H9 (cell line): ENCODE results near the gene MRLN. TPM values are rescaled to one million over a fixed set of nuclear protein-coding genes. Genes with fewer than 3 reads are reported as not detected.

Source experiments
- DNase-seq: peaks from one replicate; pipeline ENCODE4 v3.0.0-alpha.2; 2017
- H2AFZ ChIP-seq: one replicate; pipeline ENCODE4 v1.6.1; 2013; ENCODE audit warnings: mild to moderate bottlenecking, low read length, control low read depth, moderate library complexity
- H2AK5ac ChIP-seq: 2 replicates; pipeline ENCODE4 v1.6.1; 2013; ENCODE audit warnings: low read length, control low read depth, mixed read lengths; ENCODE audit not compliant: insufficient read length
- H2BK120ac ChIP-seq: one replicate; pipeline ENCODE4 v1.6.1; 2013; ENCODE audit warnings: low read depth, mild to moderate bottlenecking, low read length, control low read depth, inconsistent platforms; ENCODE audit not compliant: poor library complexity, severe bottlenecking
- H2BK12ac ChIP-seq: 2 replicates; pipeline ENCODE4 v1.6.1; 2013; ENCODE audit warnings: low read length, control low read depth, mixed read lengths, low read depth; ENCODE audit not compliant: insufficient read length
- H2BK15ac ChIP-seq: 2 replicates; pipeline ENCODE4 v1.6.1; 2013; ENCODE audit warnings: low read depth, low read length, control low read depth
- H2BK20ac ChIP-seq: one replicate; pipeline ENCODE4 v1.6.1; 2013; ENCODE audit warnings: low read depth, mild to moderate bottlenecking, low read length, control low read depth, inconsistent platforms; ENCODE audit not compliant: poor library complexity, severe bottlenecking
- H2BK5ac ChIP-seq: 2 replicates; pipeline ENCODE4 v1.6.1; 2013; ENCODE audit warnings: low read length, control low read depth, mixed read lengths; ENCODE audit not compliant: insufficient read length
- H3K14ac ChIP-seq: 2 replicates; pipeline ENCODE4 v1.6.1; 2013; ENCODE audit warnings: low read length, control low read depth; ENCODE audit not compliant: insufficient read depth
- H3K18ac ChIP-seq: 2 replicates; pipeline ENCODE4 v1.6.1; 2013; ENCODE audit warnings: low read depth, mild to moderate bottlenecking, mixed read lengths, low read length, control low read depth; ENCODE audit not compliant: insufficient read length
- H3K23ac ChIP-seq: 2 replicates; pipeline ENCODE4 v1.6.1; 2013; ENCODE audit warnings: low read length, control low read depth, mixed read lengths, low read depth; ENCODE audit not compliant: insufficient read length
- H3K23me2 ChIP-seq: 2 replicates; pipeline ENCODE4 v1.6.1; 2013; ENCODE audit warnings: low read depth, mild to moderate bottlenecking, mixed read lengths, low read length, control low read depth; ENCODE audit not compliant: insufficient read length, poor library complexity, severe bottlenecking
- H3K27ac ChIP-seq: 2 replicates; pipeline ENCODE4 v1.5.1; 2013; ENCODE audit warnings: low read length, control low read depth, mixed read lengths, low read depth; ENCODE audit not compliant: insufficient read length
- H3K27me3 ChIP-seq: 2 replicates; pipeline ENCODE4 v1.6.1; 2013; ENCODE audit warnings: low read length, control low read depth, inconsistent platforms; ENCODE audit not compliant: insufficient read depth
- H3K4ac ChIP-seq: 2 replicates; pipeline ENCODE4 v1.6.1; 2013; ENCODE audit warnings: low read depth, mild to moderate bottlenecking, control low read depth, inconsistent platforms, low read length, moderate library complexity
- H3K4me1 ChIP-seq: 2 replicates; pipeline ENCODE4 v1.6.1; 2013; ENCODE audit warnings: low read length, control low read depth, inconsistent platforms; ENCODE audit not compliant: insufficient read depth
- H3K4me2 ChIP-seq: 2 replicates; pipeline ENCODE4 v1.6.1; 2013; ENCODE audit warnings: low read length, control low read depth, mixed read lengths; ENCODE audit not compliant: insufficient read length, insufficient read depth
- H3K56ac ChIP-seq: 2 replicates; pipeline ENCODE4 v1.6.1; 2013; ENCODE audit warnings: low read depth, mild to moderate bottlenecking, mixed read lengths, low read length, control low read depth; ENCODE audit not compliant: insufficient read length
- H3K79me1 ChIP-seq: 2 replicates; pipeline ENCODE4 v1.6.1; 2013; ENCODE audit warnings: low read depth, mild to moderate bottlenecking, moderate library complexity, low read length, control low read depth, inconsistent platforms; ENCODE audit not compliant: insufficient read depth, poor library complexity, severe bottlenecking
- H3K79me2 ChIP-seq: 2 replicates; pipeline ENCODE4 v1.6.1; 2013; ENCODE audit warnings: low read length, control low read depth, inconsistent platforms; ENCODE audit not compliant: insufficient read depth
- H3K9ac ChIP-seq: 2 replicates; pipeline ENCODE4 v1.6.1; 2013; ENCODE audit warnings: low read length, control low read depth, mixed read lengths; ENCODE audit not compliant: insufficient read length; ENCODE audit errors: extremely low read depth
- H3K9me3 ChIP-seq: one replicate; pipeline ENCODE4 v1.6.1; 2013; ENCODE audit warnings: low read depth, low read length, inconsistent platforms; ENCODE audit not compliant: control insufficient read depth
- H3T11ph ChIP-seq: one replicate; pipeline ENCODE4 v1.6.1; 2013; ENCODE audit warnings: mild to moderate bottlenecking, low read length, control low read depth, inconsistent platforms
- H4K20me1 ChIP-seq: one replicate; pipeline ENCODE4 v1.6.1; 2013; ENCODE audit not compliant: control insufficient read depth, insufficient read length, insufficient read depth
- H4K5ac ChIP-seq: 2 replicates; pipeline ENCODE4 v1.6.1; 2013; ENCODE audit warnings: low read depth, mild to moderate bottlenecking, mixed read lengths, low read length, control low read depth; ENCODE audit not compliant: insufficient read length
- H4K8ac ChIP-seq: replicated peaks from 2 replicates; pipeline ENCODE4 v1.6.1; 2013; ENCODE audit warnings: low read length, control low read depth, mixed read lengths, low read depth; ENCODE audit not compliant: insufficient read length
- H4K91ac ChIP-seq: 2 replicates; pipeline ENCODE4 v1.6.1; 2013; ENCODE audit warnings: low read depth, mild to moderate bottlenecking, moderate library complexity, mixed read lengths, low read length, control low read depth; ENCODE audit not compliant: insufficient read length
- H3K27ac Mint-ChIP-seq, 3 experiments: 2 replicates in 2 of 3; 3 replicates in 1 of 3; pipeline ENCODE4 v1.8.0; 2020 to 2021; ENCODE audit warnings: mixed read lengths in 3 of 3, mild to moderate bottlenecking in 1 of 3, moderate library complexity in 1 of 3
- H3K27me3 Mint-ChIP-seq: 2 replicates; pipeline ENCODE4 v1.8.0; 2021; ENCODE audit warnings: low read depth, mild to moderate bottlenecking, moderate library complexity, mixed read lengths
- H3K36me3 Mint-ChIP-seq, 3 experiments: 2 replicates in 2 of 3; 3 replicates in 1 of 3; pipeline ENCODE4 v1.8.0; 2020 to 2021; ENCODE audit warnings: low read depth in 3 of 3, mixed read lengths in 3 of 3; ENCODE audit not compliant: insufficient read depth in 1 of 3
- H3K4me1 Mint-ChIP-seq, 2 experiments: 2 replicates each; pipeline ENCODE4 v1.8.0; 2020; ENCODE audit warnings: mixed read lengths in 2 of 2
- H3K4me3 Mint-ChIP-seq, 2 experiments: 2 replicates in 1 of 2; 3 replicates in 1 of 2; pipeline ENCODE4 v1.8.0; 2020 to 2021; ENCODE audit warnings: mild to moderate bottlenecking in 2 of 2, mixed read lengths in 2 of 2, moderate library complexity in 1 of 2
- H3K9me3 Mint-ChIP-seq, 2 experiments: 2 replicates in 1 of 2; 3 replicates in 1 of 2; pipeline ENCODE4 v1.8.0; 2020; ENCODE audit warnings: mild to moderate bottlenecking in 2 of 2, mixed read lengths in 2 of 2, moderate library complexity in 1 of 2
- CTCF ChIP-seq: fragments of 200-600 bp; sonication (generic); conservative IDR thresholded peaks from 3 replicates; pipeline ENCODE4 v1.8.0; 2021; ENCODE audit warnings: antibody characterized with exemption, mild to moderate bottlenecking
- WGBS: extraction: QIAGEN DNeasy Blood & Tissue Kit; methylation state at CpG from one replicate; pipeline ENCODE4 v1.1.7; 2013; ENCODE audit warnings: missing lambda C conversion rate, low lambda C conversion rate, mixed read lengths; ENCODE audit not compliant: insufficient read length; ENCODE audit errors: extremely low coverage; 5-methylcytosine and 5-hydroxymethylcytosine counted together
- total RNA-seq: library from RNA; stranded (reverse); gene quantifications from 2 replicates; pipeline ENCODE4 v1.2.1, GENCODE V29; 2021

MRLN gene
- total RNA-seq, 1 experiment from 2014 or later: not detected

- no peak for DNase-seq
- peak overlapping the region in 1 of 3 experiments; percentile 1; a peak in 2 of 7 replicates for H3K27ac Mint-ChIP-seq
Measured at GRCh38 chr10:59762505-59762904, 9.2 kb upstream of the MRLN start.

More at GRCh38 chr10:59762505-59762904, 9.2 kb upstream of the MRLN start:
- H3K23me2 ChIP-seq: no peaks in the 10 kb centered on the region
- no peak overlapping the region for H2BK15ac ChIP-seq
- peak overlapping the region; percentile 32 for H2AFZ ChIP-seq
- no peaks in the 10 kb centered on the region for H3K4me1 ChIP-seq
- H3K79me2 ChIP-seq: no peaks in the 10 kb centered on the region
- H3K27me3 ChIP-seq: no peaks in the 10 kb centered on the region
- Mint-ChIP-seq H3K4me1 (peaks cover 10 to 13% of the 10 kb centered on the region in 2 experiments), H3K4me3 (no peak overlapping the region), H3K36me3 (peaks cover 1 to 4% (median 2%) of the 10 kb centered on the region in 3 experiments; a peak in 4 of 7 replicates), H3K9me3 (peaks cover 2 to 4% of the 10 kb centered on the region in 2 experiments; a peak in 4 of 5 replicates), H3K27me3 (no peaks in the 10 kb centered on the region)
- H3K14ac ChIP-seq: no peak overlapping the region
- no peak overlapping the region for H3K18ac ChIP-seq
- no peak overlapping the region for H3K27ac ChIP-seq
- WGBS: no CpG with 5 or more reads among the region's 2 CpGs
- H4K91ac ChIP-seq: no peak overlapping the region
- no peak overlapping the region for H2BK12ac ChIP-seq
- H2AK5ac ChIP-seq: no peak overlapping the region
- no peaks in the 10 kb centered on the region for H3K79me1 ChIP-seq
- no peaks in the 10 kb centered on the region for H4K20me1 ChIP-seq
- H2BK20ac ChIP-seq: no peak overlapping the region
- no peak overlapping the region for H2BK120ac ChIP-seq
- H3T11ph ChIP-seq: no peak overlapping the region
- no peak overlapping the region for H3K4ac ChIP-seq
- H3K9me3 ChIP-seq: no peaks in the 10 kb centered on the region
- H3K9ac ChIP-seq: no peak overlapping the region
- no peak overlapping the region for H4K8ac ChIP-seq
- no peak overlapping the region for H3K56ac ChIP-seq
- TF ChIP-seq CTCF: no peak
- H3K23ac ChIP-seq: no peak overlapping the region
- H3K4me2 ChIP-seq: no peak overlapping the region
- H2BK5ac ChIP-seq: no peak overlapping the region
- no peak overlapping the region for H4K5ac ChIP-seq
